Measurements from ENCODE around the gene PERCC1.

The PERCC1 gene

GRCh38 chr16:1407753-1408152 is 23.1 kb upstream of the PERCC1 start:
- no peak for DNase-seq
- in situ Hi-C loops (cut with MboI; ENCODE audit: low pct_unique_long_range_greater_than_20kb, low sequenced_read_pairs), result no loop called here

GRCh38 chr16:1408171-1408837 is 22.6 kb upstream of the PERCC1 start:
- peak; percentile 92 for DNase-seq
- in situ Hi-C loops (cut with MboI; ENCODE audit: low pct_unique_long_range_greater_than_20kb, low sequenced_read_pairs), result no loop called here

- no peak for DNase-seq
- in situ Hi-C loops (cut with MboI; ENCODE audit: low pct_unique_long_range_greater_than_20kb, low sequenced_read_pairs), result no loop called here
These were observed 18.0 kb upstream of the PERCC1 start for GRCh38 chr16:1412847-1413246.

GRCh38 chr16:1413684-1414531 is 17.0 kb upstream of the PERCC1 start:
- peak; percentile 76 for DNase-seq
- in situ Hi-C loops (cut with MboI; ENCODE audit: low pct_unique_long_range_greater_than_20kb, low sequenced_read_pairs), result no loop called here

- in situ Hi-C loops (cut with MboI; ENCODE audit: low pct_unique_long_range_greater_than_20kb, low sequenced_read_pairs), result no loop called here
- peak; percentile 31 for DNase-seq
These were observed 16.2 kb upstream of the PERCC1 start, which contains the start of gene UNKL for GRCh38 chr16:1414532-1415260. Gene UNKL (minus strand): TSS chr16:1414704. CDS start chr16:1414691, 13 bp downstream.

- no peak for DNase-seq
- in situ Hi-C loops (cut with MboI; ENCODE audit: low pct_unique_long_range_greater_than_20kb, low sequenced_read_pairs), result no loop called here
These were observed 14.3 kb upstream of the PERCC1 start for GRCh38 chr16:1416521-1416941.

- in situ Hi-C loops (cut with MboI; ENCODE audit: low pct_unique_long_range_greater_than_20kb, low sequenced_read_pairs), result loop anchor here (10.0 kb wide), 1 partner anchor 145 kb away; no protein-coding TSS in a partner anchor
- no peak for DNase-seq
These were observed 10.8 kb upstream of the PERCC1 start for GRCh38 chr16:1420111-1420539.

GRCh38 chr16:1422076-1422475 is 8.8 kb upstream of the PERCC1 start:
- DNase-seq, result no peak
- in situ Hi-C loops (cut with MboI; ENCODE audit: low pct_unique_long_range_greater_than_20kb, low sequenced_read_pairs), result loop anchor here (10.0 kb wide), 1 partner anchor 143 kb away; no protein-coding TSS in a partner anchor

- in situ Hi-C loops (cut with MboI; ENCODE audit: low pct_unique_long_range_greater_than_20kb, low sequenced_read_pairs), result loop anchor here (10.0 kb wide), 1 partner anchor 141 kb away; no protein-coding TSS in a partner anchor
- DNase-seq, result no peak
These were observed 6.8 kb upstream of the PERCC1 start for GRCh38 chr16:1424028-1424427.

- DNase-seq, result no peak
- in situ Hi-C loops (cut with MboI; ENCODE audit: low pct_unique_long_range_greater_than_20kb, low sequenced_read_pairs), result loop anchor here (10.0 kb wide), 1 partner anchor 139 kb away; no protein-coding TSS in a partner anchor
These were observed 5.1 kb upstream of the PERCC1 start for GRCh38 chr16:1425616-1426370.

- in situ Hi-C loops (cut with MboI; ENCODE audit: low pct_unique_long_range_greater_than_20kb, low sequenced_read_pairs), result loop anchor here (10.0 kb wide), 1 partner anchor 138 kb away; no protein-coding TSS in a partner anchor
- DNase-seq, result no peak
These were observed 4.0 kb upstream of the PERCC1 start for GRCh38 chr16:1426734-1427471.

- in situ Hi-C loops (cut with MboI; ENCODE audit: low pct_unique_long_range_greater_than_20kb, low sequenced_read_pairs), result loop anchor here (10.0 kb wide), 1 partner anchor 137 kb away; no protein-coding TSS in a partner anchor
- DNase-seq, result no peak
These were observed 3.1 kb upstream of the PERCC1 start for GRCh38 chr16:1427473-1428461.

- DNase-seq, result peak; percentile 66
- in situ Hi-C loops (cut with MboI; ENCODE audit: low pct_unique_long_range_greater_than_20kb, low sequenced_read_pairs), result loop anchor here (10.0 kb wide), 1 partner anchor 136 kb away; no protein-coding TSS in a partner anchor
These were observed 2.4 kb upstream of the PERCC1 start for GRCh38 chr16:1428511-1428910.

- in situ Hi-C loops (cut with MboI; ENCODE audit: low pct_unique_long_range_greater_than_20kb, low sequenced_read_pairs), result loop anchor here (10.0 kb wide), 1 partner anchor 136 kb away; no protein-coding TSS in a partner anchor
- no peak for DNase-seq
These were observed 1.9 kb upstream of the PERCC1 start for GRCh38 chr16:1429012-1429411.

- no peak for DNase-seq
- in situ Hi-C loops (cut with MboI; ENCODE audit: low pct_unique_long_range_greater_than_20kb, low sequenced_read_pairs), result loop anchor here (10.0 kb wide), 1 partner anchor 135 kb away; no protein-coding TSS in a partner anchor
These were observed 1.2 kb upstream of the PERCC1 start for GRCh38 chr16:1429631-1430030.

- DNase-seq, result no peak
- in situ Hi-C loops (cut with MboI; ENCODE audit: low pct_unique_long_range_greater_than_20kb, low sequenced_read_pairs), result no loop called here
These were observed 592 bp upstream of the PERCC1 start for GRCh38 chr16:1430214-1430758.
